T-helper 2 cell (primary cell): ENCODE results near the gene CBARP.
"Not testable (repeated sequence)": the region's sequence is repeated elsewhere in the genome, so short reads cannot be mapped to it uniquely, and the experiment has no call there.

Experiments used
- DNase-seq, 5 experiments: peaks; one replicate each; pipeline versions ENCODE4 v3.0.0 to v3.0.0-alpha.2; 2012 to 2022

Gene CBARP

GRCh38 chr19:1206864-1207450 is 30.8 kb downstream of the CBARP start:
- peak in 3 of 5 experiments; percentile 15 to 59 (median 19) for DNase-seq

- no peak for DNase-seq
Observed at GRCh38 chr19:1206150-1206863, 31.5 kb downstream of the CBARP start.

- DNase-seq = peak; percentile 98 to 99 (median 99)
Observed at GRCh38 chr19:1205114-1206099, 32.4 kb downstream of the CBARP start, which contains the start of gene STK11. STK11 (plus strand) TSS chr19:1205778; CDS start chr19:1206914, 1,136 bp downstream.

- not testable (repeated sequence) for DNase-seq
Observed at GRCh38 chr19:1200614-1201013, 37.2 kb downstream of the CBARP start.

DNA sequence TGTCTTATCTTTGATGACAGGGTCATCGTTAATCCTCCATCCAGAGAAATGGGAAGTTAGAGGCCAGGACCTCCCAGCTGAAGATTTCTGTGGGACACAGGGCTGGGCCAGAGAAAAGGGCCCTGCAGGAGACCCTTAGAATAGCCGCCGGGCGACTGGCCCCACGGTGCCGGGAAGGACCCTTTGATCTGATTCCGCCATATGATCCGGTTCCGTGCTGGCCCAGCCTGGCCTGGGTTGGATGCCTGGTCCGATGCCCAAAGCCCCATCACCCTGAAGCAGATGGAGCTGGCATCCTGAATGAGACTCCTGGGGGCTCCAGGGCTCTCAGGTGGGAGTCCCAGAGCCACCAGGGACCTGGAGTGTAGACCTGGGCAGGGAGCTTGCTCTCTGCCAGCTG is 38.3 kb downstream of the CBARP start:
- no peak for DNase-seq

DNA sequence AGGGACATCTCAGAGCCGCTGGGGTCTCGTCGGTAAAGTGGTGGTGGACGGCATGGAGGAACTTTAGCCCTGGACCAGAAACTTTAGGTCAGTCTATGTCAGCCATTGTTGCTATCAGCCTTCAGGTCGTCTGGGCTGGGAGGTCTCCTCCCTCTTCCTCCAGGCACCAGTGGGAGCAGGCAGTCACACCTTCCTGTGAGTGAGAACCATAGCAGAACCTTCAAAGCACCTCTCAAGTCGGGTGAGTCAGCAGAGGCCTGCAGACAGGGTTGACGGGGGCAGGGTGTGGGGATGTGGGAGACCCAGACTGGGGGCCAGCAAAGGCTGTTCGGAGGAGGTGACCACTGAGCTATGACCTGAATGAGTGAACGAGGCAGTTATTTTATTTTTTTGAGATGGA is 48.4 kb downstream of the CBARP start:
- DNase-seq = peak in 3 of 5 experiments; percentile 41 to 44 (median 42)

GRCh38 chr19:1183543-1184172 is 54.1 kb downstream of the CBARP start:
- no peak for DNase-seq

- DNase-seq = no peak
Observed at GRCh38 chr19:1182727-1183126, 55.1 kb downstream of the CBARP start.

- no peak for DNase-seq
Observed at GRCh38 chr19:1182068-1182467, 55.7 kb downstream of the CBARP start.

DNA sequence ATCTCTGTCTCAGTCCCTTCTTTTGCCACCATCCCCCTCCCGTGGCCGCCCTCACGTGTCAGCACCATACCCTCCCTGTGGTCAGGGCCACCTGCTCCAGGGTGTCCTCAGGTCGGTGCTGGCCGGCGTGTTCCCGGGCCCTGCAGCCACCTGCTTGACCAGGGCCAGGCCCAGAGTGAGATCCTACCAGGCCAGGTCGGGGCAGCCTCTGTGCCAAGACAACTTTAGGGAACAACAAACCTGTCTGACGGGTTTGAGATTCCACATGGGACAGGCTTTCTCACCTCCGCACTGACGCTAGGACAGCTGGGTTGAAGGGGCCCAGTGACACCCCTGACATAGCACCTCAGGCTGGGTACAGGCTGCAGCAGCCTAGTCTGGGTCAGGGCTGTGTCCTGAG is 56.2 kb downstream of the CBARP start:
- DNase-seq = no peak
